CD4-positive, alpha-beta T cell treated with Interleukin-15 for 4 hours (primary cell): ENCODE measurements around the gene CNDP2.

Experiments used
- DNase-seq: peaks from one replicate; pipeline ENCODE4 v3.0.0-alpha.2; 2020; ENCODE audit warnings: low spot score

Gene CNDP2

DNA sequence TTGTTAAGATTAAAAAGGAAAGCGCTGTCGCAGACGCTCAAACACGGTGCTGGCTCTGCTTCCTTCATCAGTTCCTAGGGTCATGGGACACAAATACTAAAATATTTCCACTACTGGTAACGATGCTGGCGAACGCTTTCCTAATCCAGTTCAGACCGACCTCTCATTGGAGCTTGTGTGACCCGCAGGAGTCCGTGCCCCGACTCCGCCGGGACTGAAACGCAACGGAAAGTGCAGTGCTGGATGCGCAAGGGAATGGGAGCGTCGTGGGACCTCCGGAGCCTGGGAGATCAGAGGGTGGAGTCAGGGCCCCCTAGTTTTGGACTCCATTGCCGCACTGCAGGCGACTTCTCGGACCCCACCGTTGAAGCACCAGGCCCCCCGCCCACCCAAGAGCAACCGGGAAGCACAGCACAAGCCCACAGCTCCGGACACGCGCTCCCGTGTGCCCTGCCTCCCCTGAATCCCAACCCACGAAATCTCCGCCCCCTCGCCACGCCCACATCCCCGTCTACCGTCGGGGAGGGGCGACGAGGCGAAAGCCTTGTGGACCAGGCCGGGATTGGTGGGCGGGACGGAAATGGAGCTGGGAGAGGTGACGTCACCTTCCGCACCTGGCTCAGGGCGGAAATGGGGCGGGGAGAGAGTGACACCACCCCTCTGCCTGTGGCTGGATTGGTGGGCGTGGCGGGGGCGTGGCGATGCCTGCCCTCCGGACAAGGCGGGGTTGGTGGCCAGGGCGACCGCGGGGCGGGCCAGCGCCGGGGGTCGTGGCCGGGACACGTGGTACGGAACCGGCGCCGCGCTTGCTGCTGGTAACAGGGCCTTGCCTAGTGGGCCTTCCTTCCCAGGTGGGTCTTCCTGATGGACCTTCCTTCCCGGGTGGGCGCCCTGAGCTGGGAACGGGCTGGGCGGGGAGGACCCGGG lies at the start of gene CNDP2:
Gene CNDP2 (plus strand): TSS at position 783 of the 927 bp plus-strand sequence. CDS start 3,611 bp downstream, outside the sequence.
- peak; percentile 98 for DNase-seq

- DNase-seq = no peak
Observed at GRCh38 chr18:74446631-74447403, 49.3 kb upstream of the CNDP2 start.

DNA sequence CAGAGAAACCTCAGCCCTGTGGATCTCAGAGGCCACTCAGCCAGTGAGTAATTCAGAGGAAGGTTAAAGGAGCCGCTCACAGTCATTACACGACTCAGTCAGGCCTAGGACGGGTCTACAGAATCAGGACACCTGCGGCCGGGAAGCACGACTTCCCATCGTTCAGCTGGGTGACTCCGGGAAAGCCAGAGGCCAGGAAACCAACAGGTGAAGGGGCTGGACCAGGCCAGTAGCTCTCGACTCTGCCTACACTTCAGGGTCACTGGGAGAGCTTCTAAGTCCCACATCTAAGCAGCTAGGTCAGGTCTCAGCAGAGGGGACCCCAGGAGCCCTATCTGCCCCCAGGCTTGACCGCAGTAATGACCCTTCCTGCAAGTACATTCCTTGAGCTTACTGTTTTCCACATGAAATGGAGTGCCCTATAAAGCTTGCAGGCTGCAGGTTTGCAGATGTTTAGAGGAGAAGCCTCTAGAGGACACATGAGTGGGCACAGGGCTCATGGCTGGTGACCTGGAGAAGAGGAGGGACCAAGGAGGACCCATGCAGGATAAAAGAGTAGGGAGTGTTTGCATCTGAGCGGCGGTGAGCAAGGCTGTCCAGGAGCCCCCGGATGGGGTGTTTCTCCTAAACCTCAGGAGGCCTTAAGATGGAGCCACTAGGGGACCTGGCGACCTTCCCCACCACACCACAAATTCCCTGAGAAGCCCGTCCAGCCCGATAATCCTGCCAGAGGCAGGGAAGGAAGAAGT lies 48.6 kb upstream of the CNDP2 start:
- DNase-seq = no peak

- no peak for DNase-seq
Observed at GRCh38 chr18:74450626-74451025, 45.5 kb upstream of the CNDP2 start.

GRCh38 chr18:74451148-74451547 lies 45.0 kb upstream of the CNDP2 start:
- no peak for DNase-seq

DNA sequence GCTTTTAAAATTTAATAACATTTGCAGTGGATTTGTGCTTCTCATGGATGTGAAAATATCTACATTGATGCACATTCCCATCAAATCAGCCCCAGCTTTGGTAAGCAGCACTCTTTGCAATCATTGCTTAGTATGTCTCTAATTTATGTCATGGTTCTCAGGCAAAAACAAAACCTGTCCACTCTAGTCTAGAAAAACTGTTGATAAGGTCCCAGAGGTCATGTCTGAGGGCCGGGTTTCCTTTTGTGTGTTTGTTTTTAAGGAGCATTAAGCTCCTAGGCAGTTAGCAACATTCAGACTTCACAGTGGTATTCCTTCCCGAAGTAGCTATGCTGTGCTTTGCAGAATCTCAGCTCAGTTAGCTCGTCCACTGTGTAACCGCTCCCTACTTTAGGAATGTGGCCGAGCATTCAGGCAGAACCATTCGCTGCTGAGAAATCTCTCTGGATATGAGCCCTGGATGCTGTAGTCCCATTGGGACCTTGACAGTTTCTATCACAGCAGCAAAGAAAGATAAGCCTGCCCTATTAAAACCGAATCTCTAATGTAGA lies 43.1 kb upstream of the CNDP2 start:
- no peak for DNase-seq

- DNase-seq = no peak
Observed at GRCh38 chr18:74453642-74454198, 42.4 kb upstream of the CNDP2 start.

DNA sequence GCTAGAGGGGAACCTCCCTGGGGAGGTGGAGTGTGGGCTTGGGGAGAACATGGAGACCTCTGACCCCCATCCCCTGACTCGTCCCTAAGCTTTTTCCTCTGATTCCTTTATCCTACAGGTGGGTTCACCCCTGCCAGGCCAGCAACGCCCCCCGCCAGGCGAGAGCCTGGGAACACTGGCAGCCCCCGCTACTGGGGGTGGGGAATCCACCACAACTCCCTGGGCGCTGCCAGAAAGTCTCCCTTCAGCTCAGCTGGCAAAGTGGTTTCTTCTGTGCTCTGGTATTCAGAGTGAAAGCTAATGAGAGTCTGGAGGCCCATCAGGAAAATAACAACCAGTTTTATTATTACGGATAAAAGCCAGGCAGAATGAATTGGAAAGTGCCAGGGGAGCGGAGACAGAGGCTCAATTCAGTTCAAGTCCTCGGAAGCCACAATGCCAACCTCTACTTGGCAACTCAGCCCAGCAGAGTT lies 41.8 kb upstream of the CNDP2 start:
- DNase-seq = no peak

GRCh38 chr18:74455386-74455785 lies 40.8 kb upstream of the CNDP2 start:
- DNase-seq = no peak

DNA sequence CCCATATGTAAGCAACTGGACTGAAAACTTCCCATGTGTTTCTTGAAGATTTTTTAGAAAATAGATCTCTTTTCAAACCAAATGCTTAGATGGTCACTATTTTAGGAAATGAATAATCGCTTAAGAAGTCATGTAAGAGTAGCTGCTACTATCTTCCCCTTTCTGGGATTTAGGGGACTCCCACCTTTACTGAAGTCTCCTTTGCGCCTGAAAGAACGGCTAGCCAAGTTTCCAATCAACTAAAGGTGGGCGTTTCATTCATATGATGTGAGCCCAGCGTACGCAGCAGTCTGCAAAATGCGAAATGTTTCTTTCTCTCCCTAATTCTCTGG lies 40.2 kb upstream of the CNDP2 start:
- DNase-seq = no peak

GRCh38 chr18:74456349-74457042 lies 39.7 kb upstream of the CNDP2 start:
- no peak for DNase-seq

DNA sequence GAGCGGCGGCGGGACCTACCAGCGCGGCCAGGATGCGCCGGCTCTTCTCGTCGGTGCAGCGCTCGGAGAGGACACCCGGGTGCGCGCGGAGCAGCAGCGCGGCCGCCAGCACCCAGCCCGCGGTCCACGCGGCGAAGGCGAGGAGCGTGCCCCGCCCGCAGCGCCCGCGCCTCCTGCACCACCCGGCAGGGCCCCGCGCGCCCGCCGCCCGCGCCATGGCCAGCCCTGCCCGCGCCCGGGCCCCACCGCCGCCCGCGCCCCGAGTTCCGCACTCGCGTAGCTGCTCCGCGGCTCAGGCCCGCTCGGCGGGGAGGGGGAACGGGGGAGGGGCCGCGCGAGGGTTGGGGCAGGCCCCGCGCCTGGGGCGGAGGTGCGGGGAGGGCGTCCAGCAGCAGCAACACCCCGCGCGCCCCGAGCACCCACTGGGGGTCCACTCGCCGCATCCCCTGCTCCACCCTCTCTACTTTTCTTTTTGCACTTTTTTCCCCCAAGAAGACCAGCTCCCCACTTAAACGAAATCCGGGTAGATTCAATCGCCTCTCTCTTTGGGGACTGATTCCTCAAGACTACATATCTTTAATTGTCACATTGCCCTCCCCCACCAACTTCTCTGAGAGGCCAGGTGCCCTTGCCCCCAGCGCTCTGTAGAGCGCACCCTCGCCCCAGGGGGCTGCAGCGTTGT lies 39.0 kb upstream of the CNDP2 start, which contains the start of gene DIPK1C:
Gene DIPK1C (minus strand): TSS at position 266 of the 682 bp plus-strand sequence. CDS start 49 bp downstream, at position 217.
- no peak for DNase-seq

GRCh38 chr18:74457725-74458421 lies 38.3 kb upstream of the CNDP2 start:
- DNase-seq = no peak

DNA sequence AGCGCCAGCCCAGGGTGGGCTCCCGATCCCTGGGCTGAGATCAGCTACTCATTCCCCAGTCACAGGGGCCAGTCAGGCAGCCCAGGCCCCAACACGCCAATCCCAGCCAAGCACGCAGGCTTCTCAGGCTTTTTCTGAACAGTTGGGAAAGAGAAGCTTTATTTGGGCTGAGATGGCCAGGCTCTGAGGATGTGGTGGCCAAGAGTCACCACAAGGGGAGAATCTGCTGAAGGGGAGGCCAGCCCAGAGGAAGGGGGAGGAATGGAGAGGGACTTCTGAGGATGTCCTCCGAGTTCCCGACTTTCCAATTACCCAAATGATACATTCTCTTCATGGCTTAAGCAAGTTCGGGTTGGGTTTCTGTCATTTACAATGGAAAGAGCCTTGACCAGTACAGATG lies 36.3 kb upstream of the CNDP2 start:
- DNase-seq = no peak

GRCh38 chr18:74460825-74461224 lies 35.3 kb upstream of the CNDP2 start:
- DNase-seq = no peak

GRCh38 chr18:74463254-74463653 lies 32.9 kb upstream of the CNDP2 start:
- no peak for DNase-seq

- DNase-seq = no peak
Observed at GRCh38 chr18:74463983-74464382, 32.2 kb upstream of the CNDP2 start.

GRCh38 chr18:74465775-74466174 lies 30.4 kb upstream of the CNDP2 start:
- no peak for DNase-seq

DNA sequence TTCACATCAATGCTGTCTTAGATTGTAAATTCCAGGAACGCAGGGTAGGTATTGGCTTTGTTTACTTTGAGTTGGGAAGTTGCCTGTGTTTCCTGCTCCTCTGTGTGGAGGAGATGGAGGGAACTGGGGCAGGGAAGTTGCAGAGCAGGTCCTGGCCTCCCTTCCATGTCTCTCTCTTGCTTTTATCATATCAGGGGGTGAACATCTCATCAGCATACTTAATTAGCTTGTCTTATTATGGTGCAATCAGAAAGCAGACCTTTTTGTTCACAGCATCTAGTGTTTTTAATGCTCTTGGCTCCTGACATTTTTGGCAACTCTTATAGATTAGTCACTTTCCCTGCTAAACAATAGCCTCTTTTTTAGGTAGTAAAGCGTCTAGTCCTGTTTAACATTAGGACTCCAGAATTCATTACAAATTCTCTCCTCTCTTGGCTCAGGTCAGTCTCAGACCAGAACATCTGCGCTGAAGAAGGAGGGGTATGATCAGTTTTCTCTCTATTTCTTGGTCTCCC lies 27.6 kb upstream of the CNDP2 start:
- DNase-seq = no peak

DNA sequence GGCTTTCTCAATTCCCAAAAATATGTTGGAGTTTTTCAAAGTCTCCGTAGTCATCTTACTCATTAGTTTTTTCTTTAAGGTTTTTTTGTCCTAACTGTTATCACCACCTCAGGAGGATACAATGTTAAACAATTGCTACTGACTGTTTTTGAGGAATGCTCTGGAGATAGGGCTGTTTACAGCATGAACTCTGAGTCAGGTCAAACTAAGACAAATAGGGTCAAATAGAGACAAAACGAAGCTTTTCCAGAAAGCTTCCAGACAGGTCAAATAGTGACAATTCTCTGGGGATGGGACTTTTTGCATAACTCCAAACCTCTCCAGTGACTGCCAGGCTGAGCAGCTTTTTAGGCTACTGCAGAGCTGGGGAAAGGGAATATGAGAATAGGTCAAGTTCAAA lies 23.9 kb upstream of the CNDP2 start:
- no peak for DNase-seq
